GM18951 (cell line): ENCODE data around the gene RAPGEF1.

ENCODE experiments used
- POLR2A ChIP-seq: IDR thresholded peaks from 4 replicates; pipeline ENCODE4 v1.6.1; 2011; ENCODE audit warnings: mild to moderate bottlenecking; ENCODE audit not compliant: insufficient read length, insufficient read depth; ENCODE audit errors: extremely low read depth
- in situ Hi-C: fragments of 300-500 bp; cut with MboI; formaldehyde crosslinking; loops from one replicate; pipeline ENCODE4 v1.12.0; 2022; ENCODE audit warnings: low sequenced_read_pairs, mixed read lengths, inconsistent platforms; ENCODE audit not compliant: unreplicated experiment

RAPGEF1 gene, protein sequence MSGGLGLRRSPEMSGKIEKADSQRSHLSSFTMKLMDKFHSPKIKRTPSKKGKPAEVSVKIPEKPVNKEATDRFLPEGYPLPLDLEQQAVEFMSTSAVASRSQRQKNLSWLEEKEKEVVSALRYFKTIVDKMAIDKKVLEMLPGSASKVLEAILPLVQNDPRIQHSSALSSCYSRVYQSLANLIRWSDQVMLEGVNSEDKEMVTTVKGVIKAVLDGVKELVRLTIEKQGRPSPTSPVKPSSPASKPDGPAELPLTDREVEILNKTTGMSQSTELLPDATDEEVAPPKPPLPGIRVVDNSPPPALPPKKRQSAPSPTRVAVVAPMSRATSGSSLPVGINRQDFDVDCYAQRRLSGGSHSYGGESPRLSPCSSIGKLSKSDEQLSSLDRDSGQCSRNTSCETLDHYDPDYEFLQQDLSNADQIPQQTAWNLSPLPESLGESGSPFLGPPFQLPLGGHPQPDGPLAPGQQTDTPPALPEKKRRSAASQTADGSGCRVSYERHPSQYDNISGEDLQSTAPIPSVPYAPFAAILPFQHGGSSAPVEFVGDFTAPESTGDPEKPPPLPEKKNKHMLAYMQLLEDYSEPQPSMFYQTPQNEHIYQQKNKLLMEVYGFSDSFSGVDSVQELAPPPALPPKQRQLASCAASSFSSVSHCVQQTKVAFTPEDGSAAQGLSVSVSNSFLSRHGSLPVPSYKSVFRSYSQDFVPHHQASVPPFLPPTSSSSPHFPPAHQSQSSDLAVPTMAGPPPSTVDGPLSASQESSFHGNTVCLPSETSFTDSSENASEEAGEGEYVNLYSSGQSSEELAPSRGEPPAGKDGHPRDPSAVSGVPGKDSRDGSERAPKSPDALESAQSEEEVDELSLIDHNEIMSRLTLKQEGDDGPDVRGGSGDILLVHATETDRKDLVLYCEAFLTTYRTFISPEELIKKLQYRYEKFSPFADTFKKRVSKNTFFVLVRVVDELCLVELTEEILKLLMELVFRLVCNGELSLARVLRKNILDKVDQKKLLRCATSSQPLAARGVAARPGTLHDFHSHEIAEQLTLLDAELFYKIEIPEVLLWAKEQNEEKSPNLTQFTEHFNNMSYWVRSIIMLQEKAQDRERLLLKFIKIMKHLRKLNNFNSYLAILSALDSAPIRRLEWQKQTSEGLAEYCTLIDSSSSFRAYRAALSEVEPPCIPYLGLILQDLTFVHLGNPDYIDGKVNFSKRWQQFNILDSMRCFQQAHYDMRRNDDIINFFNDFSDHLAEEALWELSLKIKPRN (N-terminal part only)

DNA sequence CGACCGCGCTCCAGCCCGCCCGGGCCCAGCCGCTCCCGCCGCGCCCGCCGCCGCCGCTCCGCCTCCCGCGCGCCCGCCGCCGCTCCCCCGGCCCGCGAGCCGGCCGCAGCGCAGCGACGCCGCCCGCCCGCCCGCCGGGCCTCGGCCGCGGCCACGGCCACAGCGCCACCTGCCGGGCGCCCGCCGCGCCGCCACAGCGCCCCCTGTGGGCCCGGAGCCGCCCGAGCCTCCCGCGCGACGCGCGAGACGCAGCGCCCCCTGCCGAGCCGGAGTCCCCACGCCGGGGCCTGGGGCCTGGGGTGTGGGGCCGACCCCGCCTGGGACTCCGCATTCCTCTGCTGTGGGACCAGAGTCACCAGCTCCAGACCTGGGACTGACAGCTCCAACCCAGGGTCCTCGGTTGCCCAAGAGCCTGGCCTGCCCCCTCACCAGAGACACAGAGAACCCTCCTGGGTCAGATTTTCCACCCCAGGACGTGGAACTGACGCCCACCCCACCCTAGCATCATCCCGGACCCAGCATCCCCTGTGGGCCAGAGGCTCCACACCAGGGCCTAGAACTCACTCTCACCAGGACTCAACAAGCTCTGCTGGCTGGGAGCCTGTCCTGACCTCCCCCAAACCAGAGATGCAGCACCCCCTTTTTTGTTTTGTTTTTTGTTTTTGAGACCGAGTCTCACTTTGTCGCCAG is at the start of gene RAPGEF1:
Gene RAPGEF1 (minus strand): TSS at position 118 of the 690 bp plus-strand sequence. CDS start 246 bp downstream, outside the sequence.
- TF ChIP-seq POLR2A = no peak
- in situ Hi-C loops = loop anchor here (5.0 to 10.0 kb wide), 2 partner anchors 143 to 395 kb away; no protein-coding TSS in a partner anchor

- no peak for TF ChIP-seq POLR2A
- in situ Hi-C loops = no loop called here
These were observed 49.0 kb upstream of the RAPGEF1 start for GRCh38 chr9:131788851-131789250.

DNA sequence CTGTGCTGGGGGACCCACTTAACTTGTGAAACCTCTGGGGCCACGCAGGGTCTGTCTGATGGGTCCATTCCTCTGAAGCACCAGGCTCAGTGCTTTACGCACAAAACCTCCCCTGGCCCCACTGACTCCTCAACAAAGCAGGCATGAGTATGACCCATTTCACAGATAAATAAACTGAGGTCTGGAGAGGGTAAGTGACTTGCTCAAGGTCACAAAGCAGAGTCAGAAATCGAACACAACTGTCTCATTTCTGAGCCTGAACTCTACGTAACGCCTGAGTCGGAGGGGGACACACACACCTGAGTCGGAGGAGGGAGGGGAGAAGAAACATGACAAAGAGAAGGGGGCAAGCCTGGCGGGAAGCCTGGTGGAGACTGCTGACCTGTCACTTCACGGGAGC is 48.0 kb upstream of the RAPGEF1 start:
- TF ChIP-seq POLR2A = no peak
- in situ Hi-C loops = no loop called here

- no peak for TF ChIP-seq POLR2A
- in situ Hi-C loops = no loop called here
These were observed 45.0 kb upstream of the RAPGEF1 start for GRCh38 chr9:131784748-131785501.

DNA sequence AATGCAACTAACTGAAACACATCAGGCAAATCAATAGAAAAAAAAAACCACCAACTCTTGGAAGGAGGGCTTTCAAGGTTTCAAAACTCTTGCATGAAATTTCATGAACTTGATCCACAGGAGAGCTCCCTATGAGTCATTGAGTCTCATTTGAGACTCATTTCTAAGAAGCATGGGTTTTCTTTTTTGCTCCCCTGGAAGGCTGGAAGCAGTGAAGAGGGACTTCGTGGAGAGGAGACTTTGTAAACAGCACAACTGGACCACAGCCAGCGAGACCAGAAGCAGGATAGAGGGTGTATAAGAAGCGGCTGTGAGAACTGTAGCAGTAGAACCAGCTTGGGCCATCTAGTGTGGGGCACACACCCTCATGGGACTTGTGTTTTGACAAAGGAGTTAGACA is 41.2 kb upstream of the RAPGEF1 start:
- in situ Hi-C loops = no loop called here
- TF ChIP-seq POLR2A = no peak

DNA sequence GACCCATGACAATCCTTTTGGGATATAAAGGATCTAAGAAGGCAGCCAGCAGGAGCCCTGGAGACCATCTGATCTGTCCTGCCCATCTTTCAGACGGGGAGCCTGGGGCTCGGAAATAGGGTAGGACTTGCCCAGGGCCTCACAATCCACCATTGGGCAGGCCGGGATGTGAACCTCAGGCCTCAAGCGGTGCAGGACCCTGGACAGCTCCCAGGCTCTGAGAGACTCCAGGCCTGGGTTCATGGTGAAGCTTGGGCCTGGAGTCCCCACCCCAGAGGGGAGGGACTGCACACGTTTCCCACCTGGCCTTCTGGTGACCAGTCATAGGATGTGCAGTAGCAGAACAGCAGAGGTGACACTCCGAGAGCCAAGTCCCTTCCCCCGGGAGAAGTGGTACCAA is 36.6 kb upstream of the RAPGEF1 start:
- TF ChIP-seq POLR2A = no peak
- in situ Hi-C loops = no loop called here

DNA sequence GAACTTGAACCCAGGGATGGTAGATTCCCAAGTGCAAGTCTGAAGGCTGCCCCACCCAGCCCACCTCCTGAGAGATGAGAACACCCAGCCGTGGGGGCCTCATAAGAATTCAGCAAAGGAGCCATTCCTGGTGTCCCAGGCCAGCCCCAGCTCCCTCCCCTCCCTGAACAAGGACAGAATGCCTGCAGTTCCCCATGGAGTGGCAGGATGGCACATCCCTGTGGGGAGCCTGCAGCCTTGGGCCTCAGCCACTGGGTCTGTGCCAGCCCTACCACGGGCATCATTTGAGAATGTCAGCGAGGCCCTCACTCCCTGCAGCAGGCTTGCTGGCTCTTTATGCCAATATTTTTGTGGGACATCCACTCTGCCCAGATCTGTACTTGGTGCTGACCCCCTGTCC is 36.2 kb upstream of the RAPGEF1 start:
- in situ Hi-C loops = no loop called here
- no peak for TF ChIP-seq POLR2A

DNA sequence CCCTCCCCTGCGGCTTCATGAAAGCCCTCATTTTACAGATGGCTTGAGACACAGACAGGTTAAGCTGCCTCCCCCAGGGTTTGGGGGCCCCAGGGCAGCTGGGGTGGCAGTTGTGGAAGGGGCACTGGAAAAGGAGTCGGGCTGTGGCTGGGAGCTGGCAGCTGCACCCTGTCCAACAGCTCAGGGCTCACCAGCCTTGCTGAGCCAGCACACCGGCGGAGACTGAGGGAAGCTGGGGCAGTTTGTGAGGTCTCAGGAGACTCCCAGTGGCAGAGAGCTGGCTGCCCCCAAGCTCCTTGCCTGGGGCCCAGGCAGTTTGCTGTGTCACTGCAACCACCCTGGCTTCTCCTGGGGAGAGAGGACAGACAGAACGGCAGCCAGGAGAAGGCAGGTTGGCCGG is 34.8 kb upstream of the RAPGEF1 start:
- in situ Hi-C loops = no loop called here
- TF ChIP-seq POLR2A = no peak

DNA sequence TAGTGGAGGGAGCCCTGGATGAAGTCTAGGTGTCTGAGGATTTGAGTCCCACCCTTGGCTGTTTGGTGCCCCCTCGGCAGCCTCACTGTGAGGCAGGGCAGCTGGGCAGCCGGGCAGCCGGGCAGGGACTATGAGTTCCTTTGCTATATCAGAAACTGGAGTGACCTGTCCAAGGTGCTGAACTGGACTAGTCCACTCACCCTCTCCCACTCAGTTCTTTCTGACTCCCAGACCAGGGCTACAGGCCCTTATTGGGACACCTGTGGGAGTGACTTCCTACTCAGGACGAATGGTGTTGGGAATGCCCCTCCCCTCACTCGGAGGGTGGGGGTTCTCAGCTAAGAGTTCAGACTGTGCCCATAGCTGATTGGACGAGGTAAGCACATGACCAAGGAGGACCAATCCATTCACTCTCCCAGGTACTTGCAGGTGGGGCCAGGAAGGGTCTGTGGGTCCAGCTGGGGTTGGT is 34.1 kb upstream of the RAPGEF1 start:
- in situ Hi-C loops = no loop called here
- no peak for TF ChIP-seq POLR2A

GRCh38 chr9:131772940-131773339 is 33.1 kb upstream of the RAPGEF1 start:
- TF ChIP-seq POLR2A = no peak
- in situ Hi-C loops = no loop called here

DNA sequence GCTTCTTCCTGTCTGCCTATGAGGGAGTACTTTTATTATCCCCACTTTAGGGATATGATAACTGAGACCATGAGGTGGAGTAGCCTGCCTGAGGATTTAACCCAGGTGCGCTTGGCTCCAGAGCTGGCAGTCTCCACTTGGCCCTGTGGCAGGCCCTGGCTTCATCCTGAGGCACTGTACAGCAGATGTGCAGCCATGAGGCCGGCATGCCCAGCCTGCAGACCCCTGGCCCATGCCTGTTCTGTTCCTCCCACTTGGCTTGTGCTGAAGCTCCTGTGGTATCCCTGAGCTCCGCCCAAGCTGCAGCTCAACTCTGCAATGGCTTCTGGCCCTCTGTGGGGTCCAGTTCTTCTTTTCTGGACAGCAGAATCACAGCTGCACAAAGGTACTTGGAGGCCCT is 31.8 kb upstream of the RAPGEF1 start:
- TF ChIP-seq POLR2A = no peak
- in situ Hi-C loops = no loop called here

DNA sequence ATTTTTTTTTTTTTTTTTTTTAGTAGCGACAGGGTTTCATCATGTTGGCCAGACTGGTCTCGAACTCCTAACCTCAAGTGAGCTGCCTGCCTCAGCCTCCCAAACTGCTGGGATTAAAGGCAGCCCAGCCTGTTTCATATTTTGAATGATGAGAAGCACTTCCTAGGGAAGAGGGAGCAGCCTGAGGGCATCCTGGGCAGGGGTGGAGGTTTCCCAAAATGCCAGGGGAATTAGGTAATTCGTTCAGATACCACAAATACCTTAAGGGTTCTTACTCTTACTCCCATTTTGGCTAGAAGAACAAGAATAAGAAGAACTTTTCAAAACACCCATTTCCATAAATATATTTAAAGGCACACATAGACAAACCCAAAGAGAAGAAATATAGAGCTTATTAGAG is 29.5 kb upstream of the RAPGEF1 start:
- in situ Hi-C loops = loop anchor here (10.0 kb wide), 1 partner anchor 465 kb away; no protein-coding TSS in a partner anchor
- no peak for TF ChIP-seq POLR2A
